GM12872 (cell line): Measurements from ENCODE around the gene SLC66A2.

ENCODE experiments used
- CTCF ChIP-seq: IDR thresholded peaks from 3 replicates; pipeline ENCODE4 v1.5.1; 2011; ENCODE audit warnings: low read depth, mild to moderate bottlenecking, low read length, moderate library complexity; ENCODE audit not compliant: insufficient read depth

Gene SLC66A2

GRCh38 chr18:79870301-79871025 lies 81.0 kb downstream of the SLC66A2 start:
- TF ChIP-seq CTCF = no peak

GRCh38 chr18:79869591-79870300 lies 81.7 kb downstream of the SLC66A2 start:
- TF ChIP-seq CTCF = no peak

GRCh38 chr18:79868811-79869541 lies 82.5 kb downstream of the SLC66A2 start:
- TF ChIP-seq CTCF = no peak

- no peak for TF ChIP-seq CTCF
These were observed 83.2 kb downstream of the SLC66A2 start for GRCh38 chr18:79868168-79868784.

- TF ChIP-seq CTCF = no peak
These were observed 83.8 kb downstream of the SLC66A2 start for GRCh38 chr18:79867666-79868065.

GRCh38 chr18:79866889-79867574 lies 84.4 kb downstream of the SLC66A2 start:
- TF ChIP-seq CTCF = no peak
